ENCODE measurements around the gene COL23A1.

The COL23A1 gene

DNA sequence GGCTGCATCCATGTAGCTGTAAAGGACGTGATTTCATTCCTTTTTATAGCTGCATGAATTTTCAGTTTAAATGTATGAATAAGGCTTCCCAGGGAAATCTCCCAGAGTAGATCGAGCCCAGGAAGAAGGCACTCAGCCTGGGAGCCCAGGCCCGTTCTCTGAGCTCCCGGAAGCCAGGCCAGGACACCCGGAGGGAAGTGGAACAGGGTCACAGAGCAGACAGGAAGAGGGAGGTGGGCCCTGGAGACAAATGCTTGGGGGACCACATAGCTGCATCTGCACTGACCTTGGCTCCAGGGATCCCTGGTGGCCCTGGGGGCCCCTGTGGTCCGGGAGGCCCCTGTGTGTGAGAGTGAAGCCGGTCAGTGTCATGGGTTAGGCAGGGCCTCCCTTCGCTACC is 337.9 kb downstream of the COL23A1 start:
- DNase-seq (ENCODE audit: insufficient read length, low spot score) (no peak), FAIRE-seq (no peak)
- no peak for TF ChIP-seq PAX5 (IDR thresholded peaks at IDR 0.05; ENCODE audit: insufficient read depth, low read length, severe bottlenecking)
- no peak for TF ChIP-seq POU2F2 (IDR thresholded peaks at IDR 0.05; ENCODE audit: low read depth, low read length)
- no peak for TF ChIP-seq POLR2AphosphoS5 (IDR thresholded peaks at IDR 0.05; ENCODE audit: low read depth, low read length)

- no peak for DNase-seq (ENCODE audit: insufficient read length, low spot score)
- peak; percentile 23 for FAIRE-seq
- no peak for TF ChIP-seq POLR2A (IDR thresholded peaks at IDR 0.05; ENCODE audit: low read depth, low read length)
- TF ChIP-seq SPI1 (IDR thresholded peaks at IDR 0.05; ENCODE audit: low read depth, low read length), result no peak
- TF ChIP-seq POLR2AphosphoS5 (IDR thresholded peaks at IDR 0.05; ENCODE audit: low read depth, low read length), result no peak
- no peak for TF ChIP-seq TAF1 (IDR thresholded peaks at IDR 0.05; ENCODE audit: low read depth, low read length)
- TF ChIP-seq POU2F2 (IDR thresholded peaks at IDR 0.05; ENCODE audit: low read depth, low read length), result no peak
- no peak for TF ChIP-seq PAX5 (IDR thresholded peaks at IDR 0.05; ENCODE audit: insufficient read depth, low read length, severe bottlenecking)
Observed at GRCh38 chr5:178250263-178250662, 339.9 kb downstream of the COL23A1 start.

DNA sequence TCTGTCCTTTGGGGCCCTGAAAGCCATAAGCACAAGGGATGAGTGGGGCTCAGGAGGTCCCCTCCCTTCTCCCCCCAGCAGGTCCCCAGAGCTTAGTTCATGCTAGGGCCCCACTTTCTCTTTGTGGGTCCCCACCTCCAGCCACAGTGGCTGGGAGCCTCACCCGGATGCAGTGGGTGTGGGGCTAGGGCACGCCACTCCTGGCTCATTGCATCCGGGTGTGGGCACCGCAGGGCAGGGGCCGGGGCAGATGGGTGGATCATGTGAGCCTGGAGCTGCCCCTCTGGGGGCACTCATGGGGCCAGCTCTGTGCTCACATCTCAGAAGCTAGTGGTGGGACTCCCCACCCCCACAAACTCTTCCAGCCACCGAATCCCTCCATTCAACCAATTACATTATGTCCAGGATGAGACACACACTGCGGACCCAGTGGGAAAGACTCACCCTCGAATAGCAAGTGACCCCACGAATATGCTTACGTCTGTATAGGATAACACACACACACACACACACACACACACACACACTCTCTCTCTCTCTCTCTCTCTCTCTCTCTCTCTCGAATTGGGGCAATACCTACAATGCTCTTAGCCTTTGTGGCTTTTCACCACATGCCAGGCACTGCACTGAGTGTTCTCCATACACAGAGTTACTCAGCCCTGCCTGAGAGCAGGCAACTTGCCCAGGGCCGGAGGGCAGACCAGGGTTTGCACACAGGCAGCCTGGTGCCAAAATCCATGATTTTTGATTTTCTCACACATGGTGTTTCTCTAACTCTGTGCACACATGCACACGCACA is 340.8 kb downstream of the COL23A1 start:
- DNase-seq (ENCODE audit: insufficient read length, low spot score) (no peak), FAIRE-seq (peak; percentile 85)
- TF ChIP-seq SPI1 (IDR thresholded peaks at IDR 0.05; ENCODE audit: low read depth, low read length) (no peak), PAX5 (IDR thresholded peaks at IDR 0.05; ENCODE audit: insufficient read depth, low read length, severe bottlenecking) (no peak), POLR2A (IDR thresholded peaks at IDR 0.05; ENCODE audit: low read depth, low read length) (no peak), TAF1 (IDR thresholded peaks at IDR 0.05; ENCODE audit: low read depth, low read length) (no peak), POU2F2 (IDR thresholded peaks at IDR 0.05; ENCODE audit: low read depth, low read length) (no peak), POLR2AphosphoS5 (IDR thresholded peaks at IDR 0.05; ENCODE audit: low read depth, low read length) (no peak)

DNA sequence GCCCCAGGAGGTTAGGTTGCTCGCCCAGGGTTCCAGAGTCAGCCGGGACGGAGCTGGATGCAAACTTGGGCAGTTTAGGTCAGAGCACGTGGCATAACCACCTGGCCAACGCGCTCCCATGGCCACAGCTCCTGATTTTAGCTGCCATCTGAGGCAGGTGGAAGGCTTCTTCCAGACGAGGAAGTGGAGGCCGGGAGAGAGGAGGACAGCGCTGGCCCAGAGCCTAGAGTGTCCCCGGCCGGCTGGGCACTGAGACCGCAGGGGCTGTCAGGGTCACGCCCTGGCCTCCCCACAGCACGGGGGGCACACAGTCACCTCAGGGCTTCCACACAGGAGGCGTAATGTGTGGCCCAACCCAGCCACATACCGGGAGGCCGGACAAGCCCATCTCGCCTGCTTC is 341.4 kb downstream of the COL23A1 start:
- DNase-seq (ENCODE audit: insufficient read length, low spot score) (no peak), FAIRE-seq (no peak)
- TF ChIP-seq PAX5 (IDR thresholded peaks at IDR 0.05; ENCODE audit: insufficient read depth, low read length, severe bottlenecking) (no peak), POU2F2 (IDR thresholded peaks at IDR 0.05; ENCODE audit: low read depth, low read length) (no peak), TAF1 (IDR thresholded peaks at IDR 0.05; ENCODE audit: low read depth, low read length) (no peak), SPI1 (IDR thresholded peaks at IDR 0.05; ENCODE audit: low read depth, low read length) (no peak), POLR2AphosphoS5 (IDR thresholded peaks at IDR 0.05; ENCODE audit: low read depth, low read length) (no peak), POLR2A (IDR thresholded peaks at IDR 0.05; ENCODE audit: low read depth, low read length) (no peak)

DNA sequence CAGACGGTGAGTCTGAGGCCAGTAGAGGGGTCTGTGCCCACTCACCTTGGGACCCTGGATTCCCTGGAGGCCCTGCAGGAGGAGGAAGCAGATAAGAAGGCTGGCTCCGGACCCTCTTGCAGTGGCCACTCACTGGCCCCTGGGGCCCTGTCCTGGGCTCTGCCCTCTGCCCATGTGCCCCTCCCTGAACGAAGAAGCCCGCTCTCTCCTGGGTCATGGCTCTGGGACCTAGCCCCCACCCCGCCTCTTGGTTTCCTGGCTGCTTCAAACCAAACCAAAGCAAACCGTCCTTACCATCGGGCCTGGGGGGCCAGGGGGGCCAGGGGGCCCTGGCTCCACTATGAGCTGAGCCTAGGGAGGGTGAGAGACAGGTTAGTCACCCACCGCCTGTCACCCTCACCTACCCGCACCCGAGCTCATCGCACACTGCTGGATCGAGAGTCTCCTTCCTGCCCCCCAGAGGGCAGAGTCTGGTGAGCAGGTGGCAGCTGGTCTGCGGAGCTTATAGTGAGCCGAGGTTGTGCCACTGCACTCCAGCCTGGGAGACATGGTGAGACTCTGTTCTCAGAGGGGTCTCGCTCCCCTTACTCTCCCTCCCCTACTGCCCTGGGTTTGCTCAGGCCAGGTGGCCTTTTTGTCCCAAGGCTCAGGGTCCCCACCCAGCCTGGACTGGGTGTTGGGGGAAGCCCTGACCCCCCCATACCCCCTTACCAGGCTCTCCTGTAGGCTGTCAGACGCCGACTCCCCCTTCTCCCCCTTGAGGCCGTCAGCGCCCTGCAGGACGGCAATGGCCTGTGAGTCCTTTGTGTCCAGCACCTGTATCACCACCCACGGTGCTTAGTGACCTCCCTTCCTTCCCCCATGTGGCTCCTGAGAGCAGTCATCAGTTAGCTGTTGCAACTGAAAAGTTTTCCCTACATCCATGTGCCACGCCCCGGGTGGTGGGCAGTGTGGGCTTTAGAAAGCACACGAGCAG is 342.4 kb downstream of the COL23A1 start:
- no peak for TF ChIP-seq PAX5 (IDR thresholded peaks at IDR 0.05; ENCODE audit: insufficient read depth, low read length, severe bottlenecking)
- no peak for TF ChIP-seq POLR2AphosphoS5 (IDR thresholded peaks at IDR 0.05; ENCODE audit: low read depth, low read length)
- no peak for TF ChIP-seq SPI1 (IDR thresholded peaks at IDR 0.05; ENCODE audit: low read depth, low read length)
- no peak for TF ChIP-seq POU2F2 (IDR thresholded peaks at IDR 0.05; ENCODE audit: low read depth, low read length)
- TF ChIP-seq POLR2A (IDR thresholded peaks at IDR 0.05; ENCODE audit: low read depth, low read length), result no peak
- no peak for TF ChIP-seq TAF1 (IDR thresholded peaks at IDR 0.05; ENCODE audit: low read depth, low read length)
- FAIRE-seq (peak; percentile 66), DNase-seq (ENCODE audit: insufficient read length, low spot score) (no peak)

DNA sequence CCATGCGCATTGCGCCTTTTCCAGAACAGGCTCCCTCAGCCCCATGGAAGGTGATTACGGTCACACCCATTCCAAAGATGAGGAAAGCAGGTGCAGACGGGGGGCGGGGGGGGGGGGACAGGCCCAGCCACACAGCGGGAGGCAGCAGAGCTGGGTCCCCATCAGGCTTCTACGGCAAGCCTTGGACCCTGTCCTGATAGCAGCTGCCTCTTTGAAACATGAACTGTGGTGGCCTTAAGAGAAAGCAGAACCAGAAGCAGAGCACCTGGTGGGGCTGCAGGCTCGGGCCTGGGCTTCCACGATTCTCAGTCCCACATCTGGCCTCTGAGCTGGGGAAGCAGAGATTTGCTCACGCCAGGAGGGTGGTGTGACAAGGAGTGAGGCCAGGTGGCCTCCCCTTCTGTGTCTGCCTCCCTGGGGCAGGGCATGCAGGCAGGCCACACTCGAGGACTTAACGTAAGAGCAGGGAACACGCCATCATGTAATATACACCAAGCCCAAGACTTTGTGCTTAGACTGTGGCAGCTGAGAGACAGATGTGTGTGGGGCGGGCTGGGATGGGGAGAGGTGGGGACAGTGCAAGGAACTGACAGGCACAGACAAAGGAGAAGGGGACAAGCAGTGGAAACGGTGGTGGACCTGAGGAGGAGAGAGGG is 343.4 kb downstream of the COL23A1 start:
- TF ChIP-seq SPI1 (IDR thresholded peaks at IDR 0.05; ENCODE audit: low read depth, low read length) (no peak), POLR2A (IDR thresholded peaks at IDR 0.05; ENCODE audit: low read depth, low read length) (no peak), TAF1 (IDR thresholded peaks at IDR 0.05; ENCODE audit: low read depth, low read length) (no peak), POU2F2 (IDR thresholded peaks at IDR 0.05; ENCODE audit: low read depth, low read length) (no peak), POLR2AphosphoS5 (IDR thresholded peaks at IDR 0.05; ENCODE audit: low read depth, low read length) (no peak), PAX5 (IDR thresholded peaks at IDR 0.05; ENCODE audit: insufficient read depth, low read length, severe bottlenecking) (no peak)
- no peak for FAIRE-seq
- no peak for DNase-seq (ENCODE audit: insufficient read length, low spot score)

- FAIRE-seq, result no peak
- no peak for DNase-seq (ENCODE audit: insufficient read length, low spot score)
Observed at GRCh38 chr5:178245389-178245788, 344.8 kb downstream of the COL23A1 start.

GRCh38 chr5:178244576-178244975 is 345.6 kb downstream of the COL23A1 start:
- DNase-seq (ENCODE audit: insufficient read length, low spot score) (no peak), FAIRE-seq (no peak)
- TF ChIP-seq POU2F2 (IDR thresholded peaks at IDR 0.05; ENCODE audit: low read depth, low read length), result no peak
- TF ChIP-seq POLR2AphosphoS5 (IDR thresholded peaks at IDR 0.05; ENCODE audit: low read depth, low read length), result no peak
- TF ChIP-seq SPI1 (IDR thresholded peaks at IDR 0.05; ENCODE audit: low read depth, low read length), result no peak
- no peak for TF ChIP-seq TAF1 (IDR thresholded peaks at IDR 0.05; ENCODE audit: low read depth, low read length)
- no peak for TF ChIP-seq POLR2A (IDR thresholded peaks at IDR 0.05; ENCODE audit: low read depth, low read length)
- no peak for TF ChIP-seq PAX5 (IDR thresholded peaks at IDR 0.05; ENCODE audit: insufficient read depth, low read length, severe bottlenecking)

More at GRCh38 chr5:178245389-178245788, 344.8 kb downstream of the COL23A1 start:
- TF ChIP-seq POLR2A (IDR thresholded peaks at IDR 0.05; ENCODE audit: low read depth, low read length) (no peak), PAX5 (IDR thresholded peaks at IDR 0.05; ENCODE audit: insufficient read depth, low read length, severe bottlenecking) (no peak), SPI1 (IDR thresholded peaks at IDR 0.05; ENCODE audit: low read depth, low read length) (no peak), POU2F2 (IDR thresholded peaks at IDR 0.05; ENCODE audit: low read depth, low read length) (no peak), TAF1 (IDR thresholded peaks at IDR 0.05; ENCODE audit: low read depth, low read length) (no peak), POLR2AphosphoS5 (IDR thresholded peaks at IDR 0.05; ENCODE audit: low read depth, low read length) (no peak)
